LNCAP (cell line): ENCODE results near the gene COPS8.

Experiments used
- CTCF ChIP-seq: fragments of 450-650 bp; IDR thresholded peaks from 2 replicates; pipeline ENCODE4 v1.5.1; 2017; ENCODE audit warnings: mild to moderate bottlenecking

COPS8 gene

GRCh38 chr2:237122214-237122666, 36.6 kb downstream of the COPS8 start:
- peak; percentile 48; the same call in 1 of the 2 replicates for TF ChIP-seq CTCF

- TF ChIP-seq CTCF, result no peak
Observed at GRCh38 chr2:237124820-237125219, 39.1 kb downstream of the COPS8 start.

GRCh38 chr2:237125967-237126366, 40.3 kb downstream of the COPS8 start:
- no peak for TF ChIP-seq CTCF

- no peak for TF ChIP-seq CTCF
Observed at GRCh38 chr2:237126519-237127174, 41.0 kb downstream of the COPS8 start.

- no peak for TF ChIP-seq CTCF
Observed at GRCh38 chr2:237128026-237128703, 42.5 kb downstream of the COPS8 start.

GRCh38 chr2:237128845-237129592, 43.3 kb downstream of the COPS8 start:
- TF ChIP-seq CTCF, result no peak

- no peak for TF ChIP-seq CTCF
Observed at GRCh38 chr2:237129625-237130263, 44.1 kb downstream of the COPS8 start.
